HEK293T (cell line): Measurements from ENCODE around the gene CFAP74.

Experiments used
- CTCF ChIA-PET: fragments of 350-600 bp; formaldehyde crosslinking; extraction: SDS; loops from one replicate; lab custom pipeline; 2021; ENCODE audit warnings: antibody characterized with exemption, inconsistent platforms; lab: Yijun Ruan, JAX
- POLR2A ChIA-PET: fragments of 350-600 bp; formaldehyde crosslinking; extraction: SDS; loops from one replicate; lab custom pipeline; 2020; ENCODE audit warnings: antibody characterized with exemption, inconsistent platforms; lab: Yijun Ruan, JAX
- DNase-seq: peaks from one replicate; pipeline ENCODE4 v3.0.0; 2012; ENCODE audit warnings: mixed read lengths; ENCODE audit errors: extremely low spot score
- ARNT ChIP-seq: fragments of 450-650 bp; IDR thresholded peaks from 2 replicates; pipeline ENCODE4 v1.6.1; 2017; ENCODE audit warnings: mild to moderate bottlenecking
- BHLHE40 ChIP-seq: fragments of 450-650 bp; IDR thresholded peaks from 2 replicates; pipeline ENCODE4 v1.6.1; 2016; ENCODE audit warnings: mild to moderate bottlenecking, moderate library complexity, borderline replicate concordance
- CTBP1 ChIP-seq: fragments of 450-650 bp; IDR thresholded peaks from 2 replicates; pipeline ENCODE4 v1.6.1; 2016; ENCODE audit warnings: borderline replicate concordance
- ELF4 ChIP-seq: fragments of 450-650 bp; IDR thresholded peaks from 2 replicates; pipeline ENCODE4 v1.6.1; 2017; ENCODE audit warnings: antibody characterized with exemption
- FOXA1 ChIP-seq: fragments of 450-650 bp; IDR thresholded peaks from 2 replicates; pipeline ENCODE4 v1.6.1; 2016; ENCODE audit warnings: mild to moderate bottlenecking
- FOXK2 ChIP-seq: fragments of 450-650 bp; IDR thresholded peaks from 2 replicates; pipeline ENCODE4 v1.6.1; 2016; ENCODE audit warnings: mild to moderate bottlenecking
- FOXM1 ChIP-seq: fragments of 450-650 bp; IDR thresholded peaks from 2 replicates; pipeline ENCODE4 v1.6.1; 2017; ENCODE audit warnings: mild to moderate bottlenecking, borderline replicate concordance
- HDGF ChIP-seq: fragments of 450-650 bp; IDR thresholded peaks from 2 replicates; pipeline ENCODE4 v1.6.1; 2017; ENCODE audit warnings: antibody characterized with exemption, borderline replicate concordance
- L3MBTL2 ChIP-seq: fragments of 450-650 bp; conservative IDR thresholded peaks from 2 replicates; pipeline ENCODE4 v1.6.1; 2016; ENCODE audit warnings: mild to moderate bottlenecking
- LEF1 ChIP-seq: fragments of 450-650 bp; IDR thresholded peaks from 2 replicates; pipeline ENCODE4 v1.6.1; 2017; ENCODE audit warnings: mild to moderate bottlenecking, borderline replicate concordance
- NFRKB ChIP-seq: fragments of 450-650 bp; IDR thresholded peaks from 2 replicates; pipeline ENCODE4 v1.6.1; 2016; ENCODE audit warnings: mild to moderate bottlenecking, moderate library complexity
- SP1 ChIP-seq: fragments of 450-650 bp; IDR thresholded peaks from 2 replicates; pipeline ENCODE4 v1.6.1; 2017
- SUZ12 ChIP-seq: fragments of 450-650 bp; IDR thresholded peaks from 2 replicates; pipeline ENCODE4 v1.6.1; 2016; ENCODE audit warnings: mild to moderate bottlenecking
- TARDBP ChIP-seq: fragments of 450-650 bp; IDR thresholded peaks from 2 replicates; pipeline ENCODE4 v1.6.1; 2016
- ZNF384 ChIP-seq: fragments of 450-650 bp; IDR thresholded peaks from 2 replicates; pipeline ENCODE4 v1.6.1; 2016
- TF ChIP-seq, protein P1 (sequence below): fragments of 450-650 bp; IDR thresholded peaks from 2 replicates; pipeline ENCODE4 v1.6.1; 2016

Gene CFAP74

GRCh38 chr1:1894354-1895059 is 109.1 kb downstream of the CFAP74 start:
- DNase-seq, result no peak
- TF ChIP-seq L3MBTL2 (no peak), ZNF384 (no peak), FOXM1 (no peak), FOXA1 (no peak), HDGF (no peak), SUZ12 (no peak)
- ChIA-PET CTCF (no interaction called here), POLR2A (no interaction called here)

DNA sequence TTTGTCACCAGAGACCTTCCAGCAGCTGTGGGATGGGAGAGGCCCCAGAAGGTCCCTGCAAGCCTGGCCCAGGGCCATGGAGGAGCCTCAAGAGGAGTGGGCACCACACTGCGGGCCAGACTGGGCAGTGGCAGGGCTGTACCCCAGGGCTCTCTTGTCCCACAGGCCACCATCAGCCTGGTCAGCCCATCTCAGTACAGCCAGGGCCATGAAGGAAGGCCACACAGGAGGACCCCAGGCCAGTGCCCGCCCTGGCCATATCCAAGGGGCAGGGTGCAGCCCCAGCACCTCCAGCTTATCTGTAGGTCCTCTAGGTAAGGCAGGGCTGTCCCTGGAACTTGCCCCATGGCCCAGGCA is 109.6 kb downstream of the CFAP74 start:
- POLR2A ChIA-PET, result no interaction called here
- no peak for DNase-seq
- CTCF ChIA-PET, result no interaction called here
- TF ChIP-seq FOXM1, result no peak
- TF ChIP-seq, protein P1, sequence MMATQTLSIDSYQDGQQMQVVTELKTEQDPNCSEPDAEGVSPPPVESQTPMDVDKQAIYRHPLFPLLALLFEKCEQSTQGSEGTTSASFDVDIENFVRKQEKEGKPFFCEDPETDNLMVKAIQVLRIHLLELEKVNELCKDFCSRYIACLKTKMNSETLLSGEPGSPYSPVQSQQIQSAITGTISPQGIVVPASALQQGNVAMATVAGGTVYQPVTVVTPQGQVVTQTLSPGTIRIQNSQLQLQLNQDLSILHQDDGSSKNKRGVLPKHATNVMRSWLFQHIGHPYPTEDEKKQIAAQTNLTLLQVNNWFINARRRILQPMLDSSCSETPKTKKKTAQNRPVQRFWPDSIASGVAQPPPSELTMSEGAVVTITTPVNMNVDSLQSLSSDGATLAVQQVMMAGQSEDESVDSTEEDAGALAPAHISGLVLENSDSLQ, result no peak

DNA sequence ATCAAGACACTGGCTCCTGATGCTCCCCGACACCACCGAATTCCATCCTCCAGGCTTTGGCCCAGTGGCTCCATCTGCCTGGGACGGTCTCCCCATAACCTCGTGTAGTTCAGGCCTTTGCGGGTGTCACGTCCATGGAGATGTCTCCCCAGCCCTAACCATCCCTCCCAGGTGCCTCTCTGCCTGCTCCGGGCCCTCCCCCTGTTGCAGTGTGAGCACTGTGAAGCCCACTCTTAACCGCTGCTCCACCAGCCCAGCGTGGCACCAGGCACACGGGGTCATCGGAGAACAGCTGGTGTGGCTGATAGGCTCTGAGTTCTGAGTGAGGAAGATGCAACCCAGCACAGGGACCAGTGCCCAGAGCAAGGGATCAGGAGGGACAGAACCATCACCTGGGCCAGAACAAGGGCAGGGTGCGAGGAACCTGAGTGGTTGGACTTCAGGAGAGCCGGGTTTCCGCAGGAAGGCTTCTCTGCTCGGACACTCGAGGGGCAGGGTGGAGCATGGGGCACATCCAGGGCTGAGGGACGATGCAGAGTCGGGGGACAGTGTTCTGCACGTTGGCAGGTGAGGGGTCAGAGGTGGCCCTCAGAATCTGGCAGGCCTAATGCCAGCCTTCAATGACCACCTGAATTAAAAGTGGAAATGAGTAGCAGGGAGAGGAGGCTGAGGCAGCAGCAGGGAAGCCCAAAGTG is 110.1 kb downstream of the CFAP74 start:
- TF ChIP-seq FOXK2 (no peak), ELF4 (no peak), SUZ12 (no peak), TARDBP (no peak)
- ChIA-PET POLR2A (no interaction called here), CTCF (no interaction called here)
- no peak for DNase-seq

DNA sequence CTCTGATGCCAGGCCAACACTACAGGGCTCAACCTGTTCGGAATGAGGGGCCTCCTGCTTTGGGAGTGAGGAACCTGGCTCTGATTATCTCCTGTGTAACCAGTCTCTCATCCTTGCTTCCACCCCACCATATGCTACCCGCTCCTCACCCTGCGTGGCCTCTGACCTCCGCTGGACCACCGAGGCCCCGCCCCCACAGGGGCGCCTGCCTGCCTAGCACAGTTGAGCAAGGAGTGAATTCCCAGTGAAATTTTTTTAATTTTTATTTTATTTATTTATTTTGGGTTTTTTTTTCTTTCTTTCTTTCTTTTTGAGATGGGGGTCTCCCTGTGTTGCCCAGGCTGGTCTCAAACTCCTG is 110.8 kb downstream of the CFAP74 start:
- DNase-seq, result no peak
- ChIA-PET CTCF (no interaction called here), POLR2A (no interaction called here)
- TF ChIP-seq ZNF384 (no peak), NFRKB (no peak), BHLHE40 (no peak), CTBP1 (no peak), FOXA1 (no peak), SP1 (no peak)

- TF ChIP-seq NFRKB, result no peak
- TF ChIP-seq ZNF384, result no peak
- no peak for TF ChIP-seq BHLHE40
- no peak for TF ChIP-seq TARDBP
- no peak for TF ChIP-seq ARNT
- no peak for TF ChIP-seq ELF4
- TF ChIP-seq L3MBTL2, result no peak
- TF ChIP-seq SP1, result no peak
- no peak for TF ChIP-seq FOXM1
- no peak for TF ChIP-seq CTBP1
- TF ChIP-seq, protein P1, result no peak
- no peak for TF ChIP-seq FOXK2
- no peak for TF ChIP-seq LEF1
- no peak for TF ChIP-seq HDGF
- no peak for TF ChIP-seq SUZ12
- no peak for TF ChIP-seq FOXA1
- DNase-seq, result no peak
- ChIA-PET POLR2A (interaction anchor here (0.8 to 1.5 kb wide), 4 partner anchors 9 to 17 kb away, joined by 3 to 5 read pairs (median 4); no protein-coding TSS in a partner anchor), CTCF (interaction anchor here (0.6 kb wide), 1 partner anchor 9 kb away, joined by 3 read pairs; no protein-coding TSS in a partner anchor)
Observed at GRCh38 chr1:1892079-1892762, 111.4 kb downstream of the CFAP74 start.

DNA sequence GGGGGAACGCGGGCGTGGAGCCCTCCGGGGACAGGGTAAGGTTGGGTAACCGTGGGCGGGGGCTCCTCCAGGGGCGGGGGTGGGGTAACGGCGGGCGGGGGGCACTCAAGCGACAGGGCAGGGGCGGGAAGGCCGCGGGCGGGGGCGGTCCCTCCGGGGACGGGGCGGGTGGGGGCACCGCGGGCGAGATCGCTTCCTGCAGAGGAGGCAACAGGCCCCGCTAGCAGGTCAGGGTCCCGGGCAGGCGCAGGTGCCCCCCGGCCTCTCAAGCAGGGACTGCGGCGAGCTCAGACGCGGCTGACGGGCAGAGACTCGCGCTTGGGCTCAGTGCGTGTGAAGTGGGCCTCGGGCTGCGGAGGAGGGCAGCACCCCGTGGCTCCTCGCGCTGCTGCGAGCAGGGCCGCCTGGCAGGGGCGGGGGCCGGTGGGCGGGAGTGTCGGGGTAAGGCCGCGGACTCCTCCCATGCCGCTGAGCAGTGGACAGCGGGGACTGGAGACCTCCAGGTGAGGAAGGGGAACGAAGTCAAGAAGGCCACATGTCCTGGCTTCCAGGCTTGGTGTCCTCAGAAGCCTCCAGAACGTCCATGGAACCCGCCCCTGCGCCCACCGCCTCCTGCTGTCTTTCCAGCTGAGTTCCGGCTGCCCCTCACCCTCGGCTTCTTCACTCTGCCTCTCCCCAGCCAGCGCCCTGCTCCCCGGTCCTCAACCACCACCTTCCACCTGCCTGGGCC is 112.1 kb downstream of the CFAP74 start:
- POLR2A ChIA-PET, result interaction anchor here (0.8 to 1.5 kb wide), 4 partner anchors 10 to 17 kb away, joined by 3 to 5 read pairs (median 4); no protein-coding TSS in a partner anchor
- DNase-seq, result peak; percentile 60
- CTCF ChIA-PET, result interaction anchor here (0.6 kb wide), 1 partner anchor 8 kb away, joined by 3 read pairs; no protein-coding TSS in a partner anchor
- TF ChIP-seq ELF4, result no peak
- peak; percentile 46 for TF ChIP-seq L3MBTL2
